Caco-2 (cell line): ENCODE measurements around the gene RFPL1. TPM values are rescaled to one million over a fixed set of nuclear protein-coding genes. Genes with fewer than 3 reads are reported as not detected.
"Not testable (repeated sequence)": the region's sequence is repeated elsewhere in the genome, so short reads cannot be mapped to it uniquely, and the experiment has no call there.

Experiments used
- BruUV-seq: library from RNA; stranded (reverse); fragments of 400-500 nt; replicated peaks from 2 replicates; lab custom pipeline; 2021; lab: Mats Ljungman, UMichigan
- CTCF ChIA-PET: fragments of 300-600 bp; sonication (Branson Sonifier 250); formaldehyde crosslinking; loops from one replicate; lab custom pipeline; 2022; ENCODE audit warnings: antibody characterized with exemption; lab: Charles Lee
- POLR2A ChIA-PET: fragments of 300-600 bp; sonication (Branson Sonifier 250); formaldehyde crosslinking; loops from one replicate; lab custom pipeline; 2022; ENCODE audit warnings: antibody characterized with exemption; lab: Charles Lee
- DNase-seq, 2 experiments: peaks; one replicate each; pipeline versions ENCODE4 v3.0.0 to v3.0.0-alpha.2; 2020 to 2022
- H3K27me3 ChIP-seq: replicated peaks from 2 replicates; pipeline ENCODE4 v1.6.0; 2011; ENCODE audit warnings: low read length; ENCODE audit not compliant: control insufficient read depth, insufficient read depth
- H3K36me3 ChIP-seq: 2 replicates; pipeline ENCODE4 v1.5.1; 2011; ENCODE audit warnings: low read length; ENCODE audit not compliant: control insufficient read depth, insufficient read depth
- H3K4me1 ChIP-seq: fragments of 250-450 bp; sonication (Bioruptor Pico); 2 replicates; pipeline ENCODE4 v1.5.1; 2020; ENCODE audit warnings: mild to moderate bottlenecking
- H3K4me3 ChIP-seq: 2 replicates; pipeline ENCODE4 v1.5.1; 2011; ENCODE audit warnings: low read depth, mild to moderate bottlenecking, control low read depth, low read length
- H3K9me3 ChIP-seq: fragments of 250-450 bp; sonication (Bioruptor Pico); 2 replicates; pipeline ENCODE4 v1.5.1; 2020; ENCODE audit warnings: mild to moderate bottlenecking, moderate library complexity
- H3K27ac Mint-ChIP-seq: one replicate; pipeline ENCODE4 v1.8.0; 2022; ENCODE audit warnings: mixed read lengths; ENCODE audit not compliant: unreplicated experiment
- H3K27me3 Mint-ChIP-seq: one replicate; pipeline ENCODE4 v1.8.0; 2022; ENCODE audit warnings: mixed read lengths; ENCODE audit not compliant: insufficient read depth, unreplicated experiment
- H3K36me3 Mint-ChIP-seq: one replicate; pipeline ENCODE4 v1.8.0; 2022; ENCODE audit warnings: mild to moderate bottlenecking, mixed read lengths; ENCODE audit not compliant: insufficient read depth, unreplicated experiment
- H3K4me1 Mint-ChIP-seq: one replicate; pipeline ENCODE4 v1.8.0; 2022; ENCODE audit warnings: low read depth, mixed read lengths; ENCODE audit not compliant: unreplicated experiment
- H3K4me3 Mint-ChIP-seq: one replicate; pipeline ENCODE4 v1.8.0; 2022; ENCODE audit warnings: mild to moderate bottlenecking, moderate library complexity, mixed read lengths; ENCODE audit not compliant: unreplicated experiment
- H3K9me3 Mint-ChIP-seq: one replicate; pipeline ENCODE4 v1.8.0; 2022; ENCODE audit warnings: mixed read lengths; ENCODE audit not compliant: unreplicated experiment
- intact Hi-C: fragments of 100-400 bp; cut with micrococcal nuclease; formaldehyde crosslinking; loops from one replicate; pipeline ENCODE4 v1.10.0; 2022; ENCODE audit not compliant: unreplicated experiment
- total RNA-seq: library from RNA; stranded (reverse); gene quantifications from 2 replicates; pipeline ENCODE4 v1.2.3, GENCODE V29; 2022
- TF ChIP-seq, protein P1 (sequence below), 2 experiments: fragments of 200-600 bp in 1 of 2; IDR thresholded peaks; 1 replicate in 1 of 2; 2 replicates in 1 of 2; pipeline versions ENCODE4 v1.5.1 to v1.8.0; 2011 to 2022; ENCODE audit warnings: antibody characterized with exemption in 1 of 2, control low read depth in 1 of 2, inconsistent platforms in 1 of 2, low read depth in 1 of 2, low read length in 1 of 2, mild to moderate bottlenecking in 1 of 2, moderate library complexity in 1 of 2; ENCODE audit not compliant: insufficient read depth in 1 of 2, severe bottlenecking in 1 of 2, unreplicated experiment in 1 of 2

Gene RFPL1
- total RNA-seq, 1 experiment from 2014 or later, result not detected

DNA sequence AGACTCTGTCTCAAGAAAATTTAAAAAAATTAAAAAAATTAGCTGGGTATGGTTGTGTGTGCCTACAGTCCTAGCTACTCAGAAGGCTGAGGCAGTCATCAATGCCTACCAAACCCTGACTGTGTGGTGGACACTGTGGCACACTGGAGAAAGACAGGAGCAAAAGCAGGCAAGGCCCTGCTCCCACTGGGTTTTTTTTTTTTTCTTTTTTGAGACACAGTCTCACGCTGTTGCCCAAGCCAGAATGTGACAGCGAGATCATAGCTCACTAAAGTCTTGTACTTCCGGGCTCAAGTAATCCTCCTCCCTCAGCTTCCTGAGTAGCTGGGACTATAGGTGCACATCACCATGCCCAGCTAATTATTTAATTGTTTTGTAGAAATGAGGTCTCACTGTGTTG lies 46.3 kb downstream of the RFPL1 start:
- H3K4me1 Mint-ChIP-seq, result peaks cover 7% of the 10 kb centered on the region

DNA sequence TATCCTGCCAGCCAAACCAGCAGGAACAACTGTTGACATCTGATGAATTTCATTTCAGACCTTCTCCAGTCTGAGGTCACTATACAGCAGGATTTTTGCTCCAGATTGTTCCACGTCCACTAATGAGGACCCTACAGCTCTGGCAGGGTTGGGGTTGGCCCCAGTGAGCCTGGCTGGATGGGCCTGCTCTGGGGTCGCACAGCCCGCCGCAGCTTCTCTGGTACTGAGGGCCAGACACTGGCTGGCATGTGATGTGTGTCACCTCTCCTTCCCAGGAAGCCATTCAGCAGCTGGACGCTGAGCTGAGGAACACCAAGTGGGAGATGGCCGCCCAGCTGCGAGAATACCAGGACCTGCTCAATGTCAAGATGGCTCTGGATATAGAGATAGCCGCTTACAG lies 47.1 kb downstream of the RFPL1 start:
- intact Hi-C loops, result no loop called here
- Histone ChIP-seq H3K9me3 (no peaks in the 10 kb centered on the region), H3K4me1 (no peaks in the 10 kb centered on the region), H3K4me3 (no peak overlapping the region), H3K27me3 (no peaks in the 10 kb centered on the region), H3K36me3 (no peaks in the 10 kb centered on the region)
- Mint-ChIP-seq H3K36me3 (no peaks in the 10 kb centered on the region), H3K9me3 (no peaks in the 10 kb centered on the region), H3K27ac (no peak overlapping the region), H3K4me1 (peaks cover 7% of the 10 kb centered on the region), H3K27me3 (peaks cover 4% of the 10 kb centered on the region), H3K4me3 (no peak overlapping the region)
- no peak for DNase-seq
- ChIA-PET POLR2A (no interaction called here), CTCF (no interaction called here)
- no TSS peak for BruUV-seq
- TF ChIP-seq, protein P1, sequence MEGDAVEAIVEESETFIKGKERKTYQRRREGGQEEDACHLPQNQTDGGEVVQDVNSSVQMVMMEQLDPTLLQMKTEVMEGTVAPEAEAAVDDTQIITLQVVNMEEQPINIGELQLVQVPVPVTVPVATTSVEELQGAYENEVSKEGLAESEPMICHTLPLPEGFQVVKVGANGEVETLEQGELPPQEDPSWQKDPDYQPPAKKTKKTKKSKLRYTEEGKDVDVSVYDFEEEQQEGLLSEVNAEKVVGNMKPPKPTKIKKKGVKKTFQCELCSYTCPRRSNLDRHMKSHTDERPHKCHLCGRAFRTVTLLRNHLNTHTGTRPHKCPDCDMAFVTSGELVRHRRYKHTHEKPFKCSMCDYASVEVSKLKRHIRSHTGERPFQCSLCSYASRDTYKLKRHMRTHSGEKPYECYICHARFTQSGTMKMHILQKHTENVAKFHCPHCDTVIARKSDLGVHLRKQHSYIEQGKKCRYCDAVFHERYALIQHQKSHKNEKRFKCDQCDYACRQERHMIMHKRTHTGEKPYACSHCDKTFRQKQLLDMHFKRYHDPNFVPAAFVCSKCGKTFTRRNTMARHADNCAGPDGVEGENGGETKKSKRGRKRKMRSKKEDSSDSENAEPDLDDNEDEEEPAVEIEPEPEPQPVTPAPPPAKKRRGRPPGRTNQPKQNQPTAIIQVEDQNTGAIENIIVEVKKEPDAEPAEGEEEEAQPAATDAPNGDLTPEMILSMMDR (IDR thresholded peaks at IDR 0.05; ENCODE audit: insufficient read depth in 1 of 2, low read depth in 1 of 2, low read length in 1 of 2, severe bottlenecking in 1 of 2, unreplicated experiment in 1 of 2), result no peak

More for the DNA sequence above, 46.3 kb downstream of the RFPL1 start:
- no peak overlapping the region for H3K4me3 ChIP-seq
- DNase-seq, result no peak
- no TSS peak for BruUV-seq
- Mint-ChIP-seq H3K9me3 (no peaks in the 10 kb centered on the region), H3K4me3 (no peak overlapping the region), H3K27ac (no peak overlapping the region), H3K27me3 (peaks cover 6% of the 10 kb centered on the region), H3K36me3 (no peaks in the 10 kb centered on the region)
- H3K9me3 ChIP-seq, result no peaks in the 10 kb centered on the region
- intact Hi-C loops, result no loop called here
- POLR2A ChIA-PET, result no interaction called here
- TF ChIP-seq, protein P1 (IDR thresholded peaks at IDR 0.05; ENCODE audit: insufficient read depth in 1 of 2, low read depth in 1 of 2, low read length in 1 of 2, severe bottlenecking in 1 of 2, unreplicated experiment in 1 of 2), result no peak
- CTCF ChIA-PET, result no interaction called here
- H3K36me3 ChIP-seq, result no peaks in the 10 kb centered on the region
- H3K4me1 ChIP-seq, result no peaks in the 10 kb centered on the region
- no peaks in the 10 kb centered on the region for H3K27me3 ChIP-seq

DNA sequence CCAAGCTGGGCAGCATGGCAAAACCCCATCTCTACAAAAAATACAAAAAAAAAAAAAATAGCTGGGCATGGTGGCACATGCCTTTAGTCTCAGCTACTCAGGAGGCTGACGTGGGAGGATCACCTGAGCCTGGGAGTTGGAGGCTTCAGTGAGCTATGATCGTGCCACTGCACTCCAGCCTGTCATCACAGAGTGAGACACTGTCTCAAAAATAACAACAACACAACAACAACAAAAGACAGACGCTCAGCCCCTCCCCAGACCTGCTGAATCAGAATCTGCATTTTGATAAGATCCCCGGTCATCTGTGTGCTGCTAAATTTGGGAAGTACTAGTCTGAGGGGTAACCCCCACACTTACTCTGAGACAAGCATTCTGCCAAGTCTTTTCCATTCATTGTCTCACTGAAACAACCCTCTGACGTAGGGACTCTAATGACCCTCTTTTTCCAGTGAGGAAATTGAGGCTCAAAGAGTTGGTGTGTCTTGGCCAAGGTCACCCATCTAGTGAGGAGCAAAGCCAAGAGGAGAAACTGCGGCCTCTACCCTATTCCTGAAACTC lies 49.1 kb downstream of the RFPL1 start:
- POLR2A ChIA-PET, result no interaction called here
- no peaks in the 10 kb centered on the region for H3K4me1 ChIP-seq
- no peaks in the 10 kb centered on the region for H3K9me3 ChIP-seq
- Mint-ChIP-seq H3K4me3 (no peak overlapping the region), H3K27me3 (no peaks in the 10 kb centered on the region), H3K9me3 (no peaks in the 10 kb centered on the region), H3K4me1 (no peaks in the 10 kb centered on the region), H3K27ac (no peak overlapping the region), H3K36me3 (no peaks in the 10 kb centered on the region)
- no peaks in the 10 kb centered on the region for H3K27me3 ChIP-seq
- intact Hi-C loops, result no loop called here
- no peak overlapping the region for H3K4me3 ChIP-seq
- DNase-seq, result no peak
- BruUV-seq, result no TSS peak
- no peaks in the 10 kb centered on the region for H3K36me3 ChIP-seq
- CTCF ChIA-PET, result no interaction called here
- TF ChIP-seq, protein P1 (IDR thresholded peaks at IDR 0.05; ENCODE audit: insufficient read depth in 1 of 2, low read depth in 1 of 2, low read length in 1 of 2, severe bottlenecking in 1 of 2, unreplicated experiment in 1 of 2), result no peak

DNA sequence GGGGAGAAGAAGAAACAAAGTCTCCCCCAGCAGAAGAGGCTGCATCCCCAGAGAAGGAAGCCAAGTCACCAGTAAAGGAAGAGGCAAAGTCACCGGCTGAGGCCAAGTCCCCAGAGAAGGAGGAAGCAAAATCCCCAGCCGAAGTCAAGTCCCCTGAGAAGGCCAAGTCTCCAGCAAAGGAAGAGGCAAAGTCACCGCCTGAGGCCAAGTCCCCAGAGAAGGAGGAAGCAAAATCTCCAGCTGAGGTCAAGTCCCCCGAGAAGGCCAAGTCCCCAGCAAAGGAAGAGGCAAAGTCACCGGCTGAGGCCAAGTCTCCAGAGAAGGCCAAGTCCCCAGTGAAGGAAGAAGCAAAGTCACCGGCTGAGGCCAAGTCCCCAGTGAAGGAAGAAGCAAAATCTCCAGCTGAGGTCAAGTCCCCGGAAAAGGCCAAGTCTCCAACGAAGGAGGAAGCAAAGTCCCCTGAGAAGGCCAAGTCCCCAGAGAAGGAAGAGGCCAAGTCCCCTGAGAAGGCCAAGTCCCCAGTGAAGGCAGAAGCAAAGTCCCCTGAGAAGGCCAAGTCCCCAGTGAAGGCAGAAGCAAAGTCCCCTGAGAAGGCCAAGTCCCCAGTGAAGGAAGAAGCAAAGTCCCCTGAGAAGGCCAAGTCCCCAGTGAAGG lies 50.9 kb downstream of the RFPL1 start:
- POLR2A ChIA-PET, H3K36me3 Mint-ChIP-seq, H3K4me1 Mint-ChIP-seq, H3K36me3 ChIP-seq, H3K4me3 Mint-ChIP-seq, H3K4me3 ChIP-seq, H3K27ac Mint-ChIP-seq, H3K4me1 ChIP-seq, H3K9me3 Mint-ChIP-seq, DNase-seq, CTCF ChIA-PET, intact Hi-C loops, H3K9me3 ChIP-seq, H3K27me3 ChIP-seq, BruUV-seq, H3K27me3 Mint-ChIP-seq: not testable (repeated sequence)
